ENCODE data around the gene BABAM1. TPM values are rescaled to one million over a fixed set of nuclear protein-coding genes. Genes with fewer than 3 reads are reported as not detected.
A peak's percentile ranks its signal among the peaks of the same experiment; 100 is the strongest.

Gene BABAM1
- total RNA-seq, 1 donor from 2014 or later: 127 TPM

DNA sequence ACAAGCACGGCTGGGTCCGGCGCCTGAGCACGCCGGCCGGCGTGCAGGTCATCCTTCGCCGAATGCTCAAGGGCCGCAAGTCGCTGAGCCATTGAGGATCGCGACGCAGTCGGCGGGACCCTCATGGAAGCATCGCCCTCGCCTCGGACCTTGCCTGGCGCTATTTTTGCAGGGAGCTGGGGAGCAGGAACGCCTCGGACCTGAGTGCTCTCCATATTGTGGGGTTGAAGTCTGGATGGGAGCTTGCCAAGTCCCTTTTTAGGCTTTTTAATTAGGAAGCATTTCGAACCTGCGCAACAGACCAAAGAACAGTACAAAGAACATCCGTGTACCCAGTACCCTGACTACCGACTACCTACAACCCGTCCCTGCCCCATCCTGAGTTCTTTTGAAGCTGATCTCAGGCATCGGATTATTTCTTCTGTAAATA, 39.1 kb downstream of the BABAM1 start:
- DNase-seq: no peak
- H3K27ac Mint-ChIP-seq: peak overlapping the region; percentile 93
- no peaks in the 10 kb centered on the region for H3K9me3 Mint-ChIP-seq
- peak overlapping the region; percentile 91 for H3K4me3 Mint-ChIP-seq
- peaks cover 15% of the 10 kb centered on the region for H3K36me3 Mint-ChIP-seq (ENCODE audit: low read depth)
- H3K27me3 Mint-ChIP-seq: no peaks in the 10 kb centered on the region
- peaks cover 44% of the 10 kb centered on the region for H3K4me1 Mint-ChIP-seq
- intact Hi-C loops (cut with micrococcal nuclease): loop anchor here (5.0 kb wide), 1 partner anchor 79 kb away; the partner anchor contains the start of gene OCEL1

DNA sequence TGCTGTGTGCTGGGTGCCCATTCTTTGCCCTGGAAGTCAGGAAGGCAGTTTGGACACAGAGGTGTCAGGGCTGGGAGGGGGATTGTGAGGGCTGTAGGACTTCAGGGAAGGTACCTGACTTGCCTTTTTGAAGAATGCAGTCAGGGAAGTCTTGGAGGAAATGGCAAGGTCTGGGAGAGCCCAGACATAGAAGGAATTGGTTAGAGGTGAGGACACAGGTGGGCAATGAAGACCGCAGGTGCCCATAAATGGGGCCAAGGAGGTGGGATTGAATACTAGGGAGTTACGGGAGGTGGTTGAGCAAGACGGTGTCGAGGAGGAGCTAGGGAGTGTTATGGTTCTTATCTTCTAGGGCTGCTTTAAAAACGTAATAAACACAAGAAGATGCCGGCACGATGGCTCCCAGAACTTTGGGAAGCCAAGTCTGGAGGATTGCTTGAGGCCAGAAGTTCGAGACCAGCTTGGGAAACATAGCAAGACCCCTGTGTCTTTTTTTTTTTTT, 40.7 kb downstream of the BABAM1 start:
- Mint-ChIP-seq H3K36me3 (ENCODE audit: low read depth) (peaks cover 20% of the 10 kb centered on the region), H3K9me3 (no peaks in the 10 kb centered on the region), H3K4me1 (peaks cover 40% of the 10 kb centered on the region), H3K27me3 (no peaks in the 10 kb centered on the region), H3K27ac (peak overlapping the region; percentile 29), H3K4me3 (peak overlapping the region; percentile 91)
- intact Hi-C loops (cut with micrococcal nuclease): loop anchor here (5.0 kb wide), 1 partner anchor 81 kb away; the partner anchor contains the start of gene OCEL1
- DNase-seq: peak; percentile 57

DNA sequence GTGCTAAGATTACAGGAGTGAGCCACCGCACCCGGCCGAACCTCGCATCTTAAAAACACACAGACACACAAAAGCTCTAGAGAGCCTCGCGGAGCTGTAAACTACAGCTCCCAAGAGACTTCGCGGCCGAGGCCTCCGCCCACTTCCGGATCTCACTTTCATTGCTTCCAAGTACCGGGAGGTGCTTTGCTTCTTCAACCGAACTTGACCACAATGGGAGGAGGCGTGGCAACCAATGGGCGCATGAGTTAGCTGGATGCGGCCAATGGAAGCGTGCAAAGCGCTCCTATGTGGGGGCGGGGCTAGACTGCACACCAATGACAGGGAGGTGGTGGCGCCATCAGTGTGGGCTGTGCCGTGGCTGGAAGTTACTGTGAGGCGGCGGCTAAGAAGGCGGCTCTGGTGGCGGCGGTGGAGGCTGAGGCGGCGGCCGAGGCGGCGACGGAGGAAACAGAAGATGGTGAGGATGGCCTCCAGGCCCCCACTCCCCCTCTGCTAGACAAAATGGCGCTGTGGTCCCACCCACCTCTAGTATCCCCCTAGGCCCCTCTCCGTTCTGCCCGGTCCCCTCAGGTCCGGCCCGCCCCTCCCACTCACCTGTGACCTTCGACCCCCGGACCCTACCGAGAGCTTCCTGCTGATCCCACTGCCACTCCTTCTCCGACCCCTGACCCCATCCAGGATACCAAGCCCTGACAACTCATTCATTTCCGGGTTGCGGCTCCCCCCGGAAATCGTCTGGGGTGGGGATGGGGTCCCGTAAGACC, 42.1 kb downstream of the BABAM1 start, which contains the start of gene DDA1:
TSS of gene DDA1 (plus strand) at position 366 of the 767 bp plus-strand sequence. CDS start at position 458, 92 bp downstream.
- Mint-ChIP-seq H3K4me1 (peaks cover 36% of the 10 kb centered on the region), H3K4me3 (peak within 1 kb of the TSS; percentile 99)
- intact Hi-C loops (cut with micrococcal nuclease): loop anchor here (1.0 to 5.0 kb wide), 3 partner anchors 25 to 82 kb away; partner anchors contain the start of genes ANO8, BABAM1 and OCEL1

DNA sequence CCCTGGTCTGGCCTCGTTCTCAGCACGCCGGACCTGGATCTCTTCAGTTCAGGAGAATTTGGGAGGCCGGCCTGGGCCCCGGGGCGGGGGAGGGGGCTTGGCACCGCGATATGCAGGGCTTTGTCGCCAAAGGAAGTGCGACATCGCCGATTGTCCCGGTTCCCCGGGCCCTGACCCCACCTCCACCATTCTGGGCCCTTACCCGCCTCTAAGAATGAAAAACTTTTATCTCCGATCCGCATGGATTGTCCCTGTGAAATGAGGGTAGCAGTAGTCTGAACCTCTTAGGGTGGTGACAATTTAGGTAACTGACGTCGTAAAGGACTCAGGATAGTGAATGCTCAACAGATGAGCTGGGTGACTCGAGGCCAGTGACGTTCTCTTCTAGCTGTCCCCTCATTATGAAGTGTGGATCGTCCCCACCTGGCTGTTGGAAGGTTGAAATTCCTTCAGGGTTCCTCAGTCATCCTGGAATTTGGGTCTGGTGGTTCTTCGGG, 42.8 kb downstream of the BABAM1 start:
- intact Hi-C loops (cut with micrococcal nuclease): loop anchor here (1.0 to 5.0 kb wide), 3 partner anchors 24 to 83 kb away; partner anchors contain the start of genes ANO8, BABAM1 and OCEL1
- Mint-ChIP-seq H3K9me3 (no peaks in the 10 kb centered on the region), H3K4me3 (peak overlapping the region; percentile 99), H3K27me3 (no peaks in the 10 kb centered on the region), H3K36me3 (ENCODE audit: low read depth) (peaks cover 29% of the 10 kb centered on the region), H3K4me1 (peaks cover 32% of the 10 kb centered on the region), H3K27ac (peak overlapping the region; percentile 97)
- DNase-seq: no peak

More for the DNA sequence above, 42.1 kb downstream of the BABAM1 start, which contains the start of gene DDA1:
- H3K9me3 Mint-ChIP-seq: no peaks in the 10 kb centered on the region
- H3K36me3 Mint-ChIP-seq (ENCODE audit: low read depth): peaks cover 29% of the 10 kb centered on the region
- no peaks in the 10 kb centered on the region for H3K27me3 Mint-ChIP-seq
- peak within 1 kb of the TSS; percentile 97 for H3K27ac Mint-ChIP-seq
- peak; percentile 100 for DNase-seq

DNA sequence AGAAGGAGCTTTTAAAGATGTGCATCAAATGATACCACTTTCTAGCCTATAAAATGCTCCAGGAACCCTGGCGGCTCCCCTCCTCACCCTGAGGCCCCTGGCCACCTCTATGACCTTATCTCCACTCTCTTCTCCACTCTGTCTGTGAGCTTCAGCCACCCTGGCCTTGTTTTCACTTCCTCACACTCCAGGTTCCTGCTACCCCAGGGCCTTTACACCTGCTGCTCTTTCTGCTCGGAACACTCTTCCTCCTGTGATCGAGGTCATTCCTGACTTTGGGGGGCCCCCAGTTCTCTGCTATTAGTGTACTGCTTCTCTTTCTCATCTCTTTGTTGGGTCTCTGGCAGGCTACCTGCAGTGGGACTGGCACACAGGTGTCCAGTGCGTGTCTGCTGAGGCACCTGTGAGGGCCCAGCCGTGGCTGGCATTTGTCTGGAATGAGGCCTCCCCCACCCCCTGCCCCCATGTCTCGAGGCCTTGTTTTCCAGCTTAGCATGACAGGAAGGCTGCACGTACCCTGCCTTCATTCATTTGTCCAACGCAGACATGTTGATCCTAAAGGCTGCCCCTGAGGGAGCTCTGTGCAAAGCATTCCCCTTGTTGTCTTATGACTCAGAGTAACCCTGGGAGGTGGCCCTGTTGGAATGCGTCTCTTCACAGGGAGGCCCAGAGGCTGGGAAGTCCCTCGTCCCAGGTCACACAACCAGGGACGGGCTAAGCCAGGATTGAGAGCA, 44.4 kb downstream of the BABAM1 start:
- intact Hi-C loops (cut with micrococcal nuclease): no loop called here
- DNase-seq: peak; percentile 56
- H3K4me3 Mint-ChIP-seq: peak overlapping the region; percentile 66
- no peaks in the 10 kb centered on the region for H3K9me3 Mint-ChIP-seq
- peaks cover 26% of the 10 kb centered on the region for H3K4me1 Mint-ChIP-seq
- peaks cover 36% of the 10 kb centered on the region for H3K36me3 Mint-ChIP-seq (ENCODE audit: low read depth)
- no peaks in the 10 kb centered on the region for H3K27me3 Mint-ChIP-seq
- H3K27ac Mint-ChIP-seq: no peak overlapping the region

DNA sequence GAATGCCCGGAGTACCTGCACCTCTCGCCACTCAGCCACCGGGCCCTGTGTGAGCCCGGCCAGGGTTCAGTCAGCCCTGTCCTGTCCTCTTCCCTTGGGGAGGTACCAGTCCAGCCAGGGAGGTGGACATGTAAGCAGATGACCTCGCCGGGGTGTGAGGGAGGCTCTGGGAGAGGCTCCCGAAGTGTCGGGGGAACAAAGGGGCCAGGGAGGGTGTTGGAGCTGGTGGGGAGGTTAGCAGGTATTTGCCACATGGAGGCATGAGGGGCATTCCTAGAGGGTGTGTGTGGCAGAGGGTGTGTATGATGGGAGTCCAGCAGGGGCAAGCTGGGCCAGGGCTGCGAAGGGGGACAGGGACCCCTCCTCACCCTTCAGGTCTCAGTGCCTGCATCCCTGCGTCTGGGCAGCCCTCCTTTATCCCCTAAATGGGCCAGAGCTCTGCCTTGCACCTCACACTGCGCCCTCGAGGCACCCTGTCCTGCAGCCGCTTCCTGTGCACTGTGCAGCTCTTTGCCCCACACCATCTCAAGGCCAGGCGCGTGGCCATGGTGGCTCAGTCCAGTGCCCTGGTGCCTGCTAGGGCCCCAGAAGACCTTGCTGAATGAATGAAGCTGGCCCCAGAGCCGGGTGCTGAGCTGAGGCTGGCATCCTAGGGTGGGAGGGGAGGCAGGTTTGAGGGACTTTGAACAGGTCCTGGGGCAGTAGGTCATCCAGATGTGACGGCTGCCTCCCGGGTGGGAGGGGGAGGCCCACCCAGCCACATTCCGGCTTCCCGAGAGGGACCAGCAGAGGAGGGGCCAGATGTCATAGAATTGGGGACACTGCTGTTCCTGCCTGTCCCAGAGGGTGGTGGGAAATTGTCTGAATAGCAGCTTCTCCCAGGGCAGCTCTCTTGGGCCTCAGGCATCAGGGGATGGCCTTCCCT, 45.2 kb downstream of the BABAM1 start:
- Mint-ChIP-seq H3K27me3 (no peaks in the 10 kb centered on the region), H3K27ac (no peak overlapping the region), H3K9me3 (no peaks in the 10 kb centered on the region), H3K4me3 (no peak overlapping the region), H3K4me1 (peaks cover 24% of the 10 kb centered on the region), H3K36me3 (ENCODE audit: low read depth) (peaks cover 39% of the 10 kb centered on the region)
- intact Hi-C loops (cut with micrococcal nuclease): no loop called here
- no peak for DNase-seq

DNA sequence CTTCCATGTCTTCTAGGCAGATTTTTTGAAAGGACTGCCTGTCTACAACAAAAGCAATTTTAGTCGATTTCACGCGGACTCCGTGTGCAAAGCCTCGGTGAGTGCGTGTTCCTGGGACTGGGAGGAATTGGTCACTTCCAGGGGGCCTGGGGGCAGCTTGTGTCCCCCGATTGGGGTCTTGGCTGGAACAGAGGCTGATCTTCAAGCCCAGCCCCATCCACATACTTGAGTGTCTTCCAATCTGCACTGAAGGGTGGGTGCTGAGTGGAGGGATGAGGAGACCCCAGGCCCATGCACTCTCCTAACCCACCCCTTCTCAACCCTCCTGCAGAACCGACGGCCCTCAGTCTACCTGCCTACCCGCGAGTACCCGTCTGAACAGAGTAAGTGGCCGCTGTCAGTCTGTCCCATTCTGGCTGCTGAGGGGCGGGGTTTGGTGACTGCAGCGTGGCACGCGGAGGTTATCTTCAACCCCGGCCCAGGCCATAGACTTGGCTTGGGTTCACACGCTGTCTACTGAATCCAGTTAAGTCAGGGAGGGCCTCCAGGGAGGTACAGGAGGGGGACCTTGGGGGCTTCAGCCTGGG, 46.9 kb downstream of the BABAM1 start:
- peaks cover 37% of the 10 kb centered on the region for H3K36me3 Mint-ChIP-seq (ENCODE audit: low read depth)

DNA sequence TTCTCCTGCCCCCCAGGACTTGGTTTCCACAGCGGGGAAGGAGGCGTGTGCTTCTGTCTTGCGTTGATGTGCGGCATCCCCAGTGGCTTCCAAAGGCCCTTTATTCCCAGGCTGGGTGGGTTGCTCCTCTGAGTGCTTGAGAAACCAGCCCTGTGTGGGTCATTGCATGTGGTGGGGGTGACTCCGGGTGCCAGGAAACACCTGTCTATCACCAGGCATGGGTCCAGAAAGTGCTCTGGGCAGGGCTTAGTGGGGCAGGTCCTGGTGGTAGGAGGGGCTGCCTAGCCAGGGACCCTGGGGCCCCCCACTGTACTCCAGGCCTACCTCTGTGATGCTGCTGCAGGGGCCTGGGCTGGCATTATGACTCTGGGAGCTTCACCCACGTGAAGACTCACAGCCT, 51.7 kb downstream of the BABAM1 start:
- no peaks in the 10 kb centered on the region for H3K27me3 Mint-ChIP-seq
- no peak for DNase-seq
- no peak overlapping the region for H3K4me3 Mint-ChIP-seq
- peaks cover 36% of the 10 kb centered on the region for H3K36me3 Mint-ChIP-seq (ENCODE audit: low read depth)
- no peak overlapping the region for H3K27ac Mint-ChIP-seq
- no peaks in the 10 kb centered on the region for H3K4me1 Mint-ChIP-seq
- intact Hi-C loops (cut with micrococcal nuclease): no loop called here
- H3K9me3 Mint-ChIP-seq: no peaks in the 10 kb centered on the region

More for the DNA sequence above, 46.9 kb downstream of the BABAM1 start:
- intact Hi-C loops (cut with micrococcal nuclease): no loop called here
- H3K4me1 Mint-ChIP-seq: peaks cover 17% of the 10 kb centered on the region
- H3K4me3 Mint-ChIP-seq: no peak overlapping the region
- no peaks in the 10 kb centered on the region for H3K9me3 Mint-ChIP-seq
- no peaks in the 10 kb centered on the region for H3K27me3 Mint-ChIP-seq
- no peak overlapping the region for H3K27ac Mint-ChIP-seq
- no peak for DNase-seq

DNA sequence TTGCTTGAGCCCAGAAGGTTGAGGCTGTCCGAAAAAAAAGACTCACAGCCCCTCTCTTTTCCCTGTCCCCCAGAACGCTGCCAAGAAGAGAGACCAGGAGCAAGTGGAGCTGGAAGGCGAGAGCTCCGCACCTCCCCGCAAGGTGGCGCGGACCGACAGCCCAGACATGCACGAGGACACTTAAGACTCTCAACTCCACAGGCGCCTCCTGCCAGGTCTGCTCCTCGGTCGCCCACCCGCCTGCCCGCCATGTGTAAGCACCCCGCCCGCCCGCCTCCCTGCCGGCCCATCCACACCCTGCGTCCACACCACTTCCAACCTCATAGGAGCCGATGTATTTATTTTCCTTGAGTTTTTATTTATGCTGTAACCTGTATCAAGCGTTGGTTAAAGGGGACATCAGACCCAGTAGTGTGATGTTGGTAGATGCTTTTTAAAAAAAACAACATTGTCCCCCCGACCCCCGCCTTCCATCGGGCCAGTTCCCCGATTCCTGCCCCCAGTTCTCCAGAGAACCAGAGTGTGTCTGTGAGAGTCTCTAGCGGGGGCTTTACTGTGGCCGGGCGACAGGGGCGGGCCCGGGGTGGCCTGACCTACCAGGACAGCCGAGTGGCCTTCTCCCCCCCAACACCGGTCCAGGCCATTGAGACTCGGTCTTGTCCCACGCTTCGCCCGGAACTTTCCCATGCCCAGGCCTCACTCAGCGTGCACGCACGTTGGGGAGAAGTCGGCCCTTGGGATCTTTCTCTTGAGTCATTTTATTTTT, 52.4 kb downstream of the BABAM1 start:
- Mint-ChIP-seq H3K4me1 (no peaks in the 10 kb centered on the region), H3K4me3 (no peak overlapping the region), H3K27ac (no peak overlapping the region), H3K9me3 (no peaks in the 10 kb centered on the region), H3K36me3 (ENCODE audit: low read depth) (peaks cover 32% of the 10 kb centered on the region), H3K27me3 (no peaks in the 10 kb centered on the region)
- intact Hi-C loops (cut with micrococcal nuclease): no loop called here
- DNase-seq: no peak

DNA sequence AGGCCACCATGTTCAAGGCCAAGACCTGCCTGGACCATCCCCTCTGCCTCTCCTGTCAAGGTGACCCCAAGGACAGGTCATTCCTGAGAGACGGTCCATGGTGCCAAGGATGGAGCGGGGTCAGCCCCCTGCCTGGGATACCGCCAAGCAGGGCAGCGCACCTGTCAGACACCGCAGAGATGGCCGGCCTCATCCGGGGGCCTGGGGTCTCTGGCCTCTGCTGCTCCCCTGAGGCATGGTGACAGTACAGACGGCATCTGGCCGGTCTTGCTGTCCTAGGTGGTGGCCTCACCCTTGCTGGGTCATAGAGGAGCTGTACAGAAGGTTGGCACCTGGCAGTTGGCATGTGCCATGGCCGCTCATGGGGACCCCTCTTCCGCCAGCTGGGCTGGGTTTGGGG, 53.2 kb downstream of the BABAM1 start:
- H3K4me1 Mint-ChIP-seq: no peaks in the 10 kb centered on the region
- no peaks in the 10 kb centered on the region for H3K27me3 Mint-ChIP-seq
- intact Hi-C loops (cut with micrococcal nuclease): no loop called here
- H3K9me3 Mint-ChIP-seq: no peaks in the 10 kb centered on the region
- H3K27ac Mint-ChIP-seq: no peak overlapping the region
- peaks cover 31% of the 10 kb centered on the region for H3K36me3 Mint-ChIP-seq (ENCODE audit: low read depth)
- DNase-seq: no peak
- H3K4me3 Mint-ChIP-seq: no peak overlapping the region

DNA sequence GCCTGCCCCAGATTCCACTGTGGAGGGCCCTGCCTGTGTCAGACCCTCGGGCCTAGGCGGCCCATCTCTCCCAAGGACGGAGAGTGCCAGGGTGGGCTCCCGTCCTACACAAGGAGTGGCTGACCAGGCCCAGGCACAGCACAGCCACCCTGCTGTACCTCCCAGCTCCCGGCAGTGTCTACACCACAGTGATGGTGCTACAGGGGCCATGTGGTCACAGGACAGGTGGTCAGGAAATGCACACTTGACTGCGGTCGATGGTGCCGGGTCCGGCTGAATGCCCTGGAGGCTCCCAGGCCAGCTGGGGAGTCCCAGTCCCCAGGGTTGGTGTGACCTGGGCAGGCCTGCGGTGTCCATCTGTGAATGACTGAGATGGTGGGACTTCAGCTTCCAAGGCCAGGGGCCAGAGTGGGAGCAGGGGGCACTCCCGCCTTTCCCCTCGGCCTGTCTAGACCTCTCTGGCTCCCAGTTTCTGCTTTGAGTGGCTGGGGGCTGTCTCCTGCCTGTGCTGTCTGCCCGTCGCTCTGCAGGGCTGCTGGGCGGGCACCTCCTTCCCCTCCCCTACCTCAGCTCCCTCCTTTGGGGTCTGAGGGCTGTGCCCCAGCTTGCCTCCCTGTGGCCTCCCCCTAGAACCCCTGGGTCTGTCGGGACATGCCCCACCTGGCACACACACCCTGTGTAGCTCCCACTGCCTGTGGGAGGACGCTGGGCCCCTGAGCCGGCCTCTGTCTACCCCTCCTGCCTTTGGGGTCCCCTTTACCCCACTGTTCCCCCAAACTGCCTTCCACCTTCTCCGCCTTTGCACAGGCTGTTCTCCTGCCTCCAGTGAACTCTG, 54.6 kb downstream of the BABAM1 start:
- H3K27me3 Mint-ChIP-seq: no peaks in the 10 kb centered on the region
- no peak for DNase-seq
- H3K27ac Mint-ChIP-seq: no peak overlapping the region
- no peak overlapping the region for H3K4me3 Mint-ChIP-seq
- H3K36me3 Mint-ChIP-seq (ENCODE audit: low read depth): peaks cover 20% of the 10 kb centered on the region
- H3K9me3 Mint-ChIP-seq: no peaks in the 10 kb centered on the region
- intact Hi-C loops (cut with micrococcal nuclease): no loop called here
- H3K4me1 Mint-ChIP-seq: no peaks in the 10 kb centered on the region
